Measurements from ENCODE around the gene STAT5A. TPM values are rescaled to one million over a fixed set of nuclear protein-coding genes. Genes with fewer than 3 reads are reported as not detected.

STAT5A gene
- total and polyA plus RNA-seq, 12 donors = 8.2 to 28.5 (median 15.3) TPM

DNA sequence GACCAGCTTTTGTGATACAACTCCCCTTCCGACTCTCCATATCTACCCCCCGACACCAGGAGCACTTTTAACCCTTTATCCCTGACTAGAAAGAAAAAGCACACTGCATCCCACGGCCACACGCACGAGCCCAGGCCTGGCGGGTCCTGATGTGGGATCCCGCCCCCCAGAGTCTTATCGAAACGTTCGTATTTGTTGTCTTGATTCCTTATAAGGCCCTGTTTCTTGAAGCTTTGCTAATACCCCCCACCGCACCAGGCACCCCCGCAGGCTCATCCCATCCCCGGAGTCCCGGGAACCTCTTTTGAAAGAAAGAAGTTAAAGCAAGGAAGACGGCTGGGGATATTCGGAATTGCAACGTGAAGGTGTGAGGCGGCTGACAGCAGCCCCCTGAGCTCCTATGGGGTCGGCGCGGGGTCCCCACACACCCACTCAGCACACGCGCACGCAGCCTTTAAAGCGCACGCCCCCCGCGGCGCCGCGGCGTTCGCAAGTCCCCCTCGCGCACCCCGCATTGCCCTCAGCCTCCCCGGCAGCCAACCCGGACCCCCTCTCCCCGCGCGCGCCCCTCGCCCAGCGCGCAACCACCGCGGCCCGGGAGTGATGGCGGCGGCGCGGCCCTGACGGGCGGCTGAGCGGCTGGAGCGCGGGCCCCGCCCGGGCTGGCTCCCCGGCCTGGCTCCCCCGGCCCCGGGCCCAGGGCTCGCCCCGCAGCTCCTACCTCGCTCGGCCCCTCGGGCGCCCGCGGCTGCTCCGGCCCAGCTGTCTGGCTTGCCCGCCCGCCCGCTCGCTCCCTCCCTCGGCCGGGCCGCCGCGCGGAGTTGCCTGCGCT lies 12.6 kb upstream of the STAT5A start:
- Histone ChIP-seq H3K27ac (peak overlapping the region; percentile 66 to 98 (median 94)), H3K4me3 (peak overlapping the region; percentile 65 to 99 (median 92)), H3K4me1 (peaks cover 4 to 57% (median 35%) of the 10 kb centered on the region in 9 donors), H3K27me3 (no peaks in the 10 kb centered on the region), H3K36me3 (no peaks in the 10 kb centered on the region), H3K9me3 (no peaks in the 10 kb centered on the region)
- intact Hi-C loops (cut with DNase I) = loop anchor here in 1 of 10 donors (10.0 kb wide), 1 partner anchor 51 kb away; no protein-coding TSS in a partner anchor
- ATAC-seq = peak in 7 of 8 donors; percentile 5 to 71 (median 22)
- no peak for DNase-seq
- 0 to 1% methylated on average over 50 to 82 of the region's 82 CpGs for WGBS, 2 donors
- TF ChIP-seq, protein P1, sequence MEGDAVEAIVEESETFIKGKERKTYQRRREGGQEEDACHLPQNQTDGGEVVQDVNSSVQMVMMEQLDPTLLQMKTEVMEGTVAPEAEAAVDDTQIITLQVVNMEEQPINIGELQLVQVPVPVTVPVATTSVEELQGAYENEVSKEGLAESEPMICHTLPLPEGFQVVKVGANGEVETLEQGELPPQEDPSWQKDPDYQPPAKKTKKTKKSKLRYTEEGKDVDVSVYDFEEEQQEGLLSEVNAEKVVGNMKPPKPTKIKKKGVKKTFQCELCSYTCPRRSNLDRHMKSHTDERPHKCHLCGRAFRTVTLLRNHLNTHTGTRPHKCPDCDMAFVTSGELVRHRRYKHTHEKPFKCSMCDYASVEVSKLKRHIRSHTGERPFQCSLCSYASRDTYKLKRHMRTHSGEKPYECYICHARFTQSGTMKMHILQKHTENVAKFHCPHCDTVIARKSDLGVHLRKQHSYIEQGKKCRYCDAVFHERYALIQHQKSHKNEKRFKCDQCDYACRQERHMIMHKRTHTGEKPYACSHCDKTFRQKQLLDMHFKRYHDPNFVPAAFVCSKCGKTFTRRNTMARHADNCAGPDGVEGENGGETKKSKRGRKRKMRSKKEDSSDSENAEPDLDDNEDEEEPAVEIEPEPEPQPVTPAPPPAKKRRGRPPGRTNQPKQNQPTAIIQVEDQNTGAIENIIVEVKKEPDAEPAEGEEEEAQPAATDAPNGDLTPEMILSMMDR (IDR thresholded peaks at IDR 0.05) = peak in 1 of 9 donors; percentile 2

DNA sequence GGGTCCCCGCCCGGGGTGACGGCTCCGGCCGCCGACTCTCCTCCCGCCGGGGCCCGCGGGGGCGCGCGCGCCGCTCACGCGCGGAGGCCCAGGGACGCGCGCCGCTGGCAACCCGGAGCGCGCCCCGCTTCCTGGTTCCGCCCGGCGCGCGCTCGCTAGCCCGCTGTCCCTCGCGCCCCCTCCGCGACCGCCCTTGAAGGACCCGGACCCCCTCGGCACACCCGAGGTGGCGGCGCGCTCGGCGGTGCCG lies 12.0 kb upstream of the STAT5A start, which contains the start of gene STAT5B:
Gene STAT5B, minus strand, starts transcription at position 33 of the 250 bp plus-strand sequence. CDS start 44,264 bp downstream, outside the sequence.
- DNase-seq = peak; percentile 67 to 82
- intact Hi-C loops (cut with DNase I) = loop anchor here in 1 of 10 donors (10.0 kb wide), 1 partner anchor 51 kb away; no protein-coding TSS in a partner anchor
- peak; percentile 77 to 94 (median 82) for ATAC-seq

DNA sequence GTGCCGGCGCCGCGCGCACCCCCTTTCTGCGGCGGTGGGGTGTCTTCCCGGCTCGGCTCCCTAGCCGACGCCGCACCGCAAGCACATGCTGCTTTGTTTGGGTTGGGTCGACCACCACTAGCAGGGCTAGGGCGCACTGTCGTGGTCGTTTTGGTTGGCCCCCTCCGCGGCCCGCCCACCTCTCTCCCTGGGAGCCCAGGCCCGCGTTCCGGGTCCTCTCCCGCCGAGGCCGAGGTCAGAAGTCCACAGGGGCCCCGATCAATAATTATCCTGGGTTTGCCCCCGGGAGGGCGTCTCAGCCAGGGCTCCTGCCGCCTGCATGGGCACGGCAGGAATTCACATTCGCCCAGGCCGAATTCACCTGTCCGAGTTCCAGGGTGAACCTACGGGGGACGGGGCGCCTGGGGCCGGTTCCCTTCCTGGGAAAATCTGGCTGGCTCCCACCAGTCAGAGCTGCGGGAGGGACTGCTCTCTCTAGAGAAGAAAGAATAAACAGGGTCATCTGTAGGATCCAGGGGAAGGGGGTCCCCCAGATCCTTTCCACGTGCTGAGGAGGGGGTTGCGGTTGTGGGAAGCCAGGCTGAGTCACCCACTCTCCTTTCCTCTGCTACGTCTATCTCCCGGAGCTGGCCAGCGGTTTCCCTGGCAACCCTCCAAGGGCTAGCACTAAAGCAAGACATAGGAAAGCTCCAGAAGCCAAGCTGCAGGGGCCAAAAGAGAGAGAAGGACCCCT lies 11.5 kb upstream of the STAT5A start:
- peak overlapping the region; percentile 66 to 98 (median 94) for H3K27ac ChIP-seq
- 1 to 2% methylated on average over 35 to 44 of the region's 44 CpGs for WGBS, 2 donors
- H3K36me3 ChIP-seq = no peaks in the 10 kb centered on the region
- TF ChIP-seq, protein P1 (IDR thresholded peaks at IDR 0.05) = no peak
- DNase-seq (peak; percentile 74), ATAC-seq (peak; percentile 20 to 71 (median 59))
- intact Hi-C loops (cut with DNase I) = loop anchor here in 1 of 10 donors (10.0 kb wide), 1 partner anchor 52 kb away; no protein-coding TSS in a partner anchor
- H3K27me3 ChIP-seq = no peaks in the 10 kb centered on the region
- H3K4me1 ChIP-seq = peaks cover 3 to 48% (median 35%) of the 10 kb centered on the region in 9 donors
- peak overlapping the region; percentile 83 to 99 (median 92) for H3K4me3 ChIP-seq
- no peaks in the 10 kb centered on the region for H3K9me3 ChIP-seq

More for the DNA sequence above, 12.0 kb upstream of the STAT5A start, which contains the start of gene STAT5B:
- Histone ChIP-seq H3K27me3 (no peaks in the 10 kb centered on the region), H3K36me3 (no peaks in the 10 kb centered on the region), H3K4me3 (peak within 1 kb of the TSS; percentile 83 to 99 (median 92)), H3K27ac (peak within 1 kb of the TSS; percentile 66 to 98 (median 94)), H3K4me1 (peaks cover 3 to 51% (median 35%) of the 10 kb centered on the region in 9 donors), H3K9me3 (no peaks in the 10 kb centered on the region)
- WGBS, 2 donors = 0% methylated on average over 20 to 47 of the region's 47 CpGs
- TF ChIP-seq, protein P1 (IDR thresholded peaks at IDR 0.05) = no peak

DNA sequence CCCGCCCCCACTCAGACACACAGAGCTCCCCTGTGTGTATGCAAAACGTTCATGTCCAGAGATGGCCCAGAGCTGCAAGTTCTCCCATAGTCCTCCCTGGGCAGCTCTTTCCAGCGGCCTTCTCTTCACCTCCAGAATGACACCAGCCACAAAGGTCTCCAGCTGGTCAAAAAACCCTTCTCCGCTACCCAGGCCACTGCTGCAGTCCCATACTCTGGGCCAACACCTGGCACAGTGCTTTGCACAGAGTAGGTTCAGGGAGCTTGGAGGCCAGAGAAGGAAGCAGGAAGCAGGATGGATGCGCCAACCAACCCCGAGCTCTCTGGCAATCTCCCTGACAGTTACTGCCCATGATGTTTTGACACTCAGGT lies 11.0 kb upstream of the STAT5A start:
- Histone ChIP-seq H3K9me3 (no peaks in the 10 kb centered on the region), H3K4me1 (peaks cover 3 to 42% (median 31%) of the 10 kb centered on the region in 9 donors), H3K36me3 (no peaks in the 10 kb centered on the region), H3K27me3 (no peaks in the 10 kb centered on the region), H3K27ac (peak overlapping the region in 6 of 10 donors; percentile 94 to 97 (median 94)), H3K4me3 (peak overlapping the region in 5 of 10 donors; percentile 91 to 99 (median 95))
- TF ChIP-seq, protein P1 (IDR thresholded peaks at IDR 0.05) = no peak
- WGBS, 2 donors = 52 to 54% methylated on average over 6 of the region's 6 CpGs
- intact Hi-C loops (cut with DNase I) = loop anchor here in 1 of 10 donors (10.0 kb wide), 1 partner anchor 53 kb away; no protein-coding TSS in a partner anchor
- DNase-seq = no peak
- ATAC-seq = peak in 3 of 8 donors; percentile 1 to 23 (median 21)
